Muscle of arm (tissue), 12 donors: ENCODE results near the gene HNMT. TPM values are rescaled to one million over a fixed set of nuclear protein-coding genes. Genes with fewer than 3 reads are reported as not detected.
"Not testable (repeated sequence)": the region's sequence is repeated elsewhere in the genome, so short reads cannot be mapped to it uniquely, and the experiment has no call there.

ENCODE experiments used
- DNase-seq: peaks from one replicate; pipeline ENCODE4 v3.0.0-alpha.2; 2013
- polyA plus RNA-seq, 12 donors: library from polyadenylated mRNA; unstranded; fragments of 120-200 nt; gene quantifications; one replicate each; pipeline ENCODE4 v1.2.1, GENCODE V29; 2013; ENCODE audit not compliant: insufficient read length in 12 of 12

HNMT gene
- polyA plus RNA-seq, 12 donors, result 18.1 to 34.2 (median 23.4) TPM; not detected in 1

DNA sequence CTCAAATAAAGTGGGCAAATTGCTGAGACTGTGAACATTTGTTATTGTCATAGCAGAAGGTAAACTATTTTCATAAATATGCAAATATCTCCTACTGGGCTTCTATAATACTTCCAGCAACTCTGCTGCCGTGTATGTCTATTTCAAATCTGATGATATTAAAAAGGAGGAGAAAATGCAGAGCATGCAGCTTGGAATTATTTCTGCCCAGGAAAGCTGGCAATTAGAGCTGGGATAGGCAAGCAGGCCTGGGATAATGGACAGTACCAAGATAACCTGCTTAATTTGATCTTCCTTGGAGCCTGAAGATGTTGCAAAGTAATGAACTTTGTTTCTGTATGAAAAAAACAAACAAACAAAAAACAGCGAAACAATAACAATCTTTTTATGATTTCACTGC, 72.8 kb downstream of the HNMT start:
- no peak for DNase-seq

DNA sequence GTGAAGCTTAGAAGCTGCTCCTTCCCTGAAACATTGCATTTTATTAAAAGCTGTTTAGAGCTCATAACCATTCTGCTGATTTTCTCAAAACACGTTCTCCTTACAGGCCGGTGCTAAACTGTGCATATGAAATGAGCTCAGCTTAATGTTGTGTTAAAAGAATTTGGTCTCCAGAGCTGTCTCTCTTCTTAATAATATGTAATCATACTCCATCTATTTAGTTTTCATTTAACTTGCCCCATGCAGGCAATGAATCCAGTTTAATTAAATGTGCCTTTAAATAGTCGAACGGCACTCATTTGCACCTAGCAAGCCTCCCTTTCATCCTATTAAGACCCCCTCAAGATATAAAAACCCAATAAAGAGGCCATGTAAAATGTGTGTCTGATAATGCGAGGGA, 76.3 kb downstream of the HNMT start:
- DNase-seq, result no peak

DNA sequence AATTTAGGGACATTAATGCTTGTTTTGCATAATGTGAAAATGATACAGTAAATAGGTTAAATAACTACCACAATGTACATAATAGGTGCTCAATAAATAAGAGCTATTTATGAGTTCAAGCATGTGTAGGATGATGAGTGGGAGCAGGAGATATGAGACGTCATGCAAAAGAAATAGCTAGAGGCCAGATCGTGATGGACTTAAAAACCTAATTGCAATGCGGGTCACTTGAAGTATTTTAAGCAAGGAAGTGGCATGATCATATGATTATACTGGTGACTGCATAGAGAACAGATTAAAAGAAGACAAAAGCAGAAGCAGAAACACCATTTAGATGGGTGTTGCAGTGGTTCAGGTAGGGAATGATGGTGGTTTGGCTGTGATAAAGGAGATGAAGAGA, 78.0 kb downstream of the HNMT start:
- no peak for DNase-seq

DNA sequence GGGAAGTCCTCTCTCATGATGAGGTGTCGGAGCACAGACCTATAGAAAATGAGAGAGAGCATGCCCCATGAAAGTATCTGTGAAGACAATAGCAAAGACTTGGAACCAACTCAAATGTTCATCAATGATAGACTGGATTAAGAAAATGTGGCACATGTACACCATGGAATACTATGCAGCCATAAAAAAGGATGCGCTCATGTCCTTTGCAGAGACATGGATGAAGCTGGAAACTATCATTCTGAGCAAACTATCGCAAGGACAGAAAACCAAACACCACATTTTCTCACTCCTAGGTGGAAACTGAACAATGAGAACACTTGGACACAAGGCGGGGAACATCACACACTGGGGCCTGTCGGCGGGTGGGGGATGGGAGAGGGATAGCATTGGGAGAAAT, 79.3 kb downstream of the HNMT start:
- DNase-seq, result not testable (repeated sequence)

DNA sequence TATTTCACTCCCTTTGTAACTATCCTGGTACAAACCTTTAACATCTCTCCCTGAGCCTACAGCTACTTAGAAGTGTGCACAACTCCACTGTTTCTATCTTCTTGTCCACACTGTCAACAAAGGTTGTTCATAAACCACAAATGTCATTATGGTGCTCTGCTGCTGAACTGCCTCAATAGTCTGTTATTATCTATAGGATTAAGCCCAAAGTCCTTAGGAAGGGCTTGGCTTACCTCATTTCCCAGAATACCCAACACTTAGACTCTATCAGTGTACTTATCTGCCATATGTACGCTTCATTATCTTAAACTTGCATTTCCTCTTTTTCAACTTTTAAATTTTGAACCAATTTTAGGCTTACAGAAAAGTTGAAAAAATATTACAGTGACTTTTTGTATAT, 94.2 kb downstream of the HNMT start:
- DNase-seq, result no peak

DNA sequence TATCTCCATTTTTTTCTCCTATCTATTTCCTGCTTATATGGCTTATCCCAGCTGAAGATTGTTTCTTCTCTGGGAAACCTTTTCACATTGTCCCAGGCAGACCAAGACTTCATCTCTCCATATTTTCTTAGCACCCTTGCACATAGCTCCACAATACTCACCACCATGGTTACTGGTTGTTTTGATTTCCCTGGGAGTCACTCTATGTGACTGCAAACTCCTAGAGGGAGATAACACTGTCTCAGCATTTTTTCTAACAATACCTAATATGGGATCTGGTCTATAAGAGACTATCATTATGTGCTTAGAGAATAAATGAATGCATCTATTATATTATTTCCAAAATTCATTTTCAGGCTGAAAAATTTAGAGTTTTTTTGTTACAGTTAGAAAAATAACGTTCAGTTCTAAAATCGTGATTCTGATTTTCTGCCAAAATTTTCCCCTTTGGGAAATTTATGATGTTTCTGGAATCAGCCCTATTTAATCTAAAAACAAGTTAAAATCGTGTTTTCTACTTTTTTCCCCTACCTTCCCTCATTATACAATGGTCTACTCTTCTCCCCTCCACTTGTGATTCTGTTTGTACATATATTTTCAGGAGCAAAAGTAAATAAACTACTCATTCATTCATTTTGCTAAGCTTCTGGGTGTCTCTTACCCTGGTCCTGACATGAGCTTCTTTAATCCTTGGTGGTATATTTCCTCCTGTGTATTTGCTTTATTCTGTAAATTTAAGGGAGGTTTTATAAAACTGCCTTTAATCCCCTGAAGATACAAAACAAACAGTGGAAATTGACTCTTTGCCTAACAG, 95.4 kb downstream of the HNMT start:
- DNase-seq, result no peak

DNA sequence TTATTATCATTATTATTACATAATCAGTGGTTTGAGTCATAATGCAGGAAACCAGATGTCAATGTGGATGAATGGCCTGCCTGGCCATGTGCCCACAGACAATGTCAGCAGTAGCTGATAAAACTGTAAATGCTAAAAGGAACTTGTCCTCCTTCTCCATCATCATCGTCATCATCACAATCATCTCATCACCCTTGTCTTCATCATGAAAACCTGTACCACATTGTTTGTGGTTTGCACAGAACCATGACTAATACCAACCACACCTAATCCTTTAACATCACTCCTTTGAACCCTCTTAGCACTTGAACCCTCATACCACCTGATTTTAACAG, 96.0 kb downstream of the HNMT start:
- DNase-seq, result peak; percentile 32

DNA sequence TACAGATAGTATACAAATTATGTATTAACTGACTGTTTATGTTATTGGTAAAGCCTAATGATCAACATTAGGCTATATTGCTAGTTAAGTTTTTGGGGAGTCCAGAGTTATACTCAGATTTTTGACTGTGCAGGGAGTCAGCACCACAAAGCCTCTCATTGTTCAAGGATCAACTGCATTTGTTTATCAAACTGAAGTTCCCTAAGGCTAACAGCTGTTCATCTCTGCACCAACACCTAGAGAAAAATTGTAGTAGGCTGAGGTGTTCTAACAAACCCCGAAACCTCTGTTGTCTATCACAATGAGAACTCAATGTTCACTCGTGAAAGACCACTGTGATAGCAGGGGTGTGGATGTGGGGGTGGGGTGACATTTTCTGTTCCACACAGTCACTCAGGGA, 97.7 kb downstream of the HNMT start:
- DNase-seq, result no peak

DNA sequence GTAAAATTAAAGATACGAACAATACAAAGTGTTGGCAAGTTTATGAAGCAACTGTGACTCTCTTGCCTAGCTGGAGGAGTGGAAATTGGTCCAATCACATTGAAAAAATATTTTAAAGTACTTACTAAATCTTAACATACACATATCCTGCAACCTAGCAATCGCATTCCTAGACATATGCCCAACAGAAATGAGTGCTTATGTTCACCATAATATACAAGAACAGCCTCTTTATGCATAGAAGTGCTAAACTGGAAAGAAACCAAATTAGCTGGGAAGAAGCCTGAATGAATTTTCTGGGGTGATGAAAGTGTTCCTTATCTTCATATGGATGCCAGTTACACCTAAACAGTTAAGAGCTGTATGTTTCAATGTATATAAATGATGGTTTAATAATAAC, 98.9 kb downstream of the HNMT start:
- DNase-seq, result no peak
